Sigmoid colon (tissue), 4 donors: ENCODE results near the gene CPZ.
"Not testable (repeated sequence)": the region's sequence is repeated elsewhere in the genome, so short reads cannot be mapped to it uniquely, and the experiment has no call there.

ENCODE experiments used
- CTCF ChIP-seq, 4 experiments: fragments of 450-650 bp in 3 of 4; fragments of 200-600 bp in 1 of 4; IDR thresholded peaks; one replicate each; pipeline ENCODE4 v1.5.1; 2016 to 2019; ENCODE audit warnings: antibody characterized with exemption in 4 of 4, mild to moderate bottlenecking in 3 of 4, moderate library complexity in 2 of 4
- EP300 ChIP-seq, 4 donors: sonication (generic); formaldehyde crosslinking; IDR thresholded peaks; one replicate each; pipeline ENCODE4 v1.6.1; 2017; ENCODE audit warnings: antibody characterized with exemption in 4 of 4
- POLR2A ChIP-seq, 2 donors: fragments of 450-650 bp; IDR thresholded peaks; one replicate each; pipeline ENCODE4 v1.6.1; 2016; ENCODE audit warnings: antibody characterized with exemption in 2 of 2, mild to moderate bottlenecking in 2 of 2, moderate library complexity in 2 of 2
- POLR2AphosphoS5 ChIP-seq, 4 donors: sonication (generic); formaldehyde crosslinking; IDR thresholded peaks; one replicate each; pipeline ENCODE4 v1.6.1; 2017; ENCODE audit warnings: antibody characterized with exemption in 4 of 4

- not testable (repeated sequence) for TF ChIP-seq CTCF, POLR2A, POLR2AphosphoS5, EP300 (IDR thresholded peaks at IDR 0.05)
Observed at GRCh38 chr4:8621135-8621534, 28.6 kb downstream of the CPZ start.
